Stimulated activated CD4-positive, alpha-beta T cell treated with anti-CD3 and anti-CD28 coated beads, Interleukin-4, amount 100 ng/mL, for 1 hour (primary cell): ENCODE measurements around the gene C5orf15.
A peak's percentile ranks its signal among the peaks of the same experiment; 100 is the strongest.

Experiments used
- DNase-seq: peaks from one replicate; pipeline ENCODE4 v3.0.0-alpha.2; 2020

Gene C5orf15

DNA sequence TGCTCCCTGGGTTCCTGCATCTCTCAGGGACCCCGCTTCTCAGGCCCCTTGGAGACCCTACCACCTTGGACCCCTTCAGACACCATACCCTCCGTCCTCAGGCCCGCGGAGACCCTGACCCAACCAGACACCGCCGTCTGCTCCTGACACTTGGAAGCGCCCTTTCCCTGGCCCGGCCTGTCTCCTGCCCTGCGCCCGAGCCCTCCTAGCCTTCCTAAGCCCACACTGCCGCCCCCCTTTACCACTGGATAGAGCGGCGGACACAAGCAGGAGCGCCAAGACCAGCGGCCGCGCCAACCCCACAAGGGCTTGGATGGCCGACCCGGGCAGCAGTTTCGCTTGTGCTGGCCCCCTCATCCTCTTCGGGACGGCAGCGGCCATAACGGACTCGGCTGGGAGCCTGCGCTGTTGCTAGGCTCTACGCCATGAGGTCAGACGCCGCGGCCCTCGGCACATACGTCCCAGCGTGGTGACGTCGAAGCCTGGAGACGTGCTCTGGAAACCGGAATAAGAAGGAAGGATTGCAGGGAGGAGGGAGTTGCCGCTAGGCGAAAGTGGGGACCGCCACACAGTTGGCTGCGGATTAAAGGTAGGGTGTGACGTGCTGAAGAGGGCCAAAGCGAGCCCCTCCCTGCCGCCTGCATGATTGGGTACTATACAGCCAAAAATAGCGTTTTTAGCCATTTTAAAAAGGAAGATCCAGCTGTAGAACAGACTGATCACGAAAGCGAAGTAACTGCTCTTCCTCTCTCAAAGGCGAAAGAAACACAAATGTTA, at the start of gene C5orf15:
C5orf15 (minus strand) TSS at position 422 of the 777 bp plus-strand sequence; CDS start at position 381, 41 bp downstream.
- DNase-seq = peak; percentile 89

DNA sequence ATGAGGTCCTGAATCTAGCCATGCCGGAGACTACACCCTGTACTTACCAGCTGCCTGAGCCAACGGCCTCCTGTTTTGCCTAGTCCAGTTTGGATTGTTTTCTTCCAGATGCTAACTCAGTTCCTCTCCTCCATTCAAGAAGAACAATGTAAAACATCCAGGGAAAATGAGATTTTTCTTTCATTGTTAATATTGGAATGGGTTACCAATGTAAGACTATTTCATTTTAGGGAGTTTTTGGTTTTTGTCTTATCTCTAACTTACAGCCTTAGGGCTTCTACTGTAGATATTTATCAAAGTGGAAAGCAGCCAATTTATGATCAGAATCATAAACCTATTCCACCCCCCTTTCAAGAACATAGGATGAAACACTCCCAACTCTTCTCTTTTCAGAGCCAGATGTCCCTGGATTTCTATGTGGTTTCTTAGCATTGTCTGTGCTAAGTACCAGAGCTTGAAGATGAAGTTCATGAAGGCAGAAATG, 39.9 kb upstream of the C5orf15 start:
- DNase-seq = no peak

GRCh38 chr5:134007581-134008265, 39.3 kb upstream of the C5orf15 start:
- DNase-seq = no peak

GRCh38 chr5:134006115-134006514, 37.7 kb upstream of the C5orf15 start:
- DNase-seq = no peak

- DNase-seq = peak; percentile 18
These were observed 37.1 kb upstream of the C5orf15 start for GRCh38 chr5:134005417-134006061.

- peak; percentile 78 for DNase-seq
These were observed 36.4 kb upstream of the C5orf15 start, which contains the start of gene VDAC1 for GRCh38 chr5:134004626-134005416. Gene VDAC1, minus strand, starts transcription at chr5:134004975. Its CDS starts 11,963 bp downstream, at chr5:133993012.

DNA sequence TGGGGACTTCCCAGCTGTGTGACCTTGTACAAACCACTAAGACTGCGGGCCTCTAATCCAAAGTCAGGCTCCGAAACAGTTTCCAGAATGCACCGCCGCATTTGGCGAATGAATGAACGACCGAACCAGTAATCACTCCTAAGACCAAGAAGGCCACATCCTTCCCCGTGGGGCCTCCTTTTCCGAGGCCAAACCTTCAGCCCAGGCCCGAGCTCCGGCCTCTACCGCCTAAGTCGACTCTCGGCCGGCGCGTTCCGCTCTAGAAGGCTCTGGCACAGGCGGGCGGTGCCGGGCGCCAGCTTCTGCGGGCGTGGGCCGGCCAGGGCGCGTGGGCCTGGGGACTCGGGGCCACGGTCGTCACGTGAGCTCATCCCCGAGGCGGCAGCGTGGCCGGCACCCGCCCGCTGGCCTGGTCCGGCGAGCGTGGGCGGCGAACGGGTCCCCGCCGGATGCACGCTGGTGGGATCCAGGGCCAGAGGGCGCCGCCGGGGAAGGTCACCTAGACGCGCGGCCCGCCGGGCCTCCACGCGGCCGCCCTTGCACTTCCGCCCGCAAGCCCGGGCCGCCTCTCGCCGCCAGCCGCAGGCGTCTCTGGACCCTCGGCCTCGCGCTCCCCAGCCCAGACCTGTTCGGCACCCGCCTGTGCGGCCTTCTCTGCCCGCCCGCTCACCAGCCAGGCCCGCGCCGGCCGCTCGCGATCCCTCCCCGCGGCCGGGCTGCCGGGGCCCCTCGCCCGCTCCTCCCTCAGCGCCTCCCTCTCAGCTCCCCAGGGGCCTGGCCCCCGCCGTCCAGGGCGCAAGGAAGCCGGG, 35.6 kb upstream of the C5orf15 start:
- peak; percentile 59 for DNase-seq

DNA sequence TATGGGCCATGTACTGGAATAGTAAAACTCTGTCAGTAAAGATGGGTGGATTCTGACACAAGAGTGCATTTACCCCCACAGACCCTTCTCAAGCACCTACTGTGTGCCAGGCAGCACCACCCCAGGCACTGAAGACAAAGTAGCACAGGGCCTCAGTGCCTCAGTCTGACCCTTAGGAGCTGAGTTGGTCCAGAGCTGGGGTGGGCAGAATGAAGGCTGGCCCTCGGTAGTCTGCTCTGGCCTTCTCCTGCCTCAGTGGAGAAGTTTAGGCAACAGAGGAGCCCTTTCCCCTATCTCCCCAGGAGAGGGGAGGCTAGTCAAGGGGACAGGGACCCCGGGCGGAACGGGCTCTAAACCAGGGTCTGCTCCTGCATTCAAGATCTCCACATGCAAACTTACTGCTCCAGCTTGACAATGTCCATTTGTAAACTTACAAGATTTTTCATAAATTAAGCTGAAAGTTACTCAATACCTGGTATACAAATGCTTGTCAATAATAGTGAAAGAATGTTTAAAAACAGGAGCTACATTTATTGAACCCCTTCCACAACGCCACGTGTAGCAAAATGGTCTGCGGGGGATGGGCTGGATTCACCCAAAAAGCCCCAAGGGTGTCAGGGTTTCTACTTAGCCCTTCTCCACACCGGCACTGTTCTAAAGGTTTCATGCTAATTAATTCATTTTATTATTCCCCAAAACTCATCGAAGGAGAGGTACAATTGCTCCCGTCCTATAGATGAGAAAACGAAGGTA, 34.8 kb upstream of the C5orf15 start:
- peak; percentile 56 for DNase-seq

GRCh38 chr5:134001938-134002731, 33.7 kb upstream of the C5orf15 start:
- no peak for DNase-seq

GRCh38 chr5:134000696-134001453, 32.5 kb upstream of the C5orf15 start:
- no peak for DNase-seq

DNA sequence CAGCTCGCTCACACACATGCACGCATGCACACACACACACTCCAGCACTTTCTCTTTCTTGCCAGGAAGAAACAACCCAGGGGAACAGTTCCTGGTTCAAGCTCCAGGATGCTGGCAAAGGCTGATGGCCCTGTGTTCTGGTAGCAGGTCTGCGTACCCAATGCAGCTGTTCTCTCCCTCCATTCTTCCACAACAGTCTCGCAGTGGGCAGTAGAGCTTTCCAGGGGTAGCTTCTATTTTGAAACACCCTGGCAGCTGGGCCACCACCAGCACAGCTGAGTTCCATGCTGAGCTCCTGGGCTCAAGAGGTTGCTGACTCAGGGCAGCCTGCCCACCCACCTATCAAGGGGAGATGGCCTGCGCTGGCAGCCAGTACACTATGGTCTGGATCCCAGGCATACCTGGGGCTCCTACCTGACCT, 31.7 kb upstream of the C5orf15 start:
- DNase-seq = no peak

GRCh38 chr5:133998807-133999206, 30.4 kb upstream of the C5orf15 start:
- no peak for DNase-seq

- no peak for DNase-seq
These were observed 29.6 kb upstream of the C5orf15 start for GRCh38 chr5:133998042-133998441.

GRCh38 chr5:133996683-133997252, 28.3 kb upstream of the C5orf15 start:
- DNase-seq = no peak

GRCh38 chr5:133995883-133996563, 27.6 kb upstream of the C5orf15 start:
- DNase-seq = no peak

DNA sequence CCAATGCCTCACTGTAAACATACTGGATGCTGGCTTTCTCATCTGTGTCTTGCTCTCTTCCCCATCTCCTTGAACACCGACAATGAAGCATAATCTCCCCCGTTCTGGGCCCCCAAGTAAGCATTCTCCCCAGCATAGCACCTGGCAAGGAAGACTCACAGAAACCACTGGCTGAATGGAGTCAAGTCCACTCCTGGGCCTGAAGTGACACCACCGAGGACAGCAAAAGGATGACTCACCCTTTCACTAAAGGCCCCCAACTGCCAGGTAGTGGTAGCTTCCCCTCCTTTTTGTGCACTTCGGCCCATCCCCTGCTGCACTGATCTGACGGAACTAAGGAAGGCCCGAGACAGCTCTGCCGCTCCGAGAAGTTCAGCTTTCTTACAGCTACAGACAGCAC, 26.9 kb upstream of the C5orf15 start:
- no peak for DNase-seq

- DNase-seq = no peak
These were observed 26.5 kb upstream of the C5orf15 start for GRCh38 chr5:133994990-133995333.

DNA sequence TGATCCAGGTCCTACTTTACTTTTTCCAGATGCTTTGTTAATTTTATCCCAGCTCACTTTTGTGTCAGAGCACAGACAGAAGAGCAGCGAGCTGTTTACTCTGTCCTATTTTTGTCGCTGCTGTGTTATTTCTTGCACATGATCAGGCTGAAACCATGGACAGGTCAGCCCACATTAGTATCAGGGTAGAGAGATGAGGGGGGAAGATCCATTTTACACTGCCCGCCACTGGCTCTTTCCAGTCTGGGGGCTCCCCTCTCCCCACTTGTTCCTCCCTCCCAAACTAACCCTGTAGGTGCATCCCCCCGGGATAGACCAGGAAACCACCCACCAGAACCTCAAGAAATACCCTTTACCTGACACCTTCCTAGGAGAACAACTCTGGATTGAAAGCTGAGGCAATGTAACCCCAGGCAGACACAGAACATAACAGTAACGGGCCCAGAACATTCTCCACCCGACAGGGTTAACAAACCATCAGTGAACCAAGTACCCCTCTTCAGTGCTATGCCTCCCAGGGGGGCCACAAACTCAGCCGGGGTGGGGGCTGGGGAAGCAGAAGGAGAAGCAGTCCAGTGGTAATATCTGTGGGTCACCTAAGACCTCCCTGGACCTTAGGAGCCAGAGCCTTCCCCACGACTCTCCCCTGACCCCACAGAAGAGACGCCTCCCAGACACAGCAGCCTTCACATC, 26.0 kb upstream of the C5orf15 start:
- no peak for DNase-seq
